Breast epithelium (tissue), 3 donors: ENCODE measurements around the gene MPP1.

Source experiments
- POLR2A ChIP-seq: fragments of 450-650 bp; IDR thresholded peaks from one replicate; pipeline ENCODE4 v1.6.1; 2016; ENCODE audit warnings: antibody characterized with exemption, mild to moderate bottlenecking, moderate library complexity
- TF ChIP-seq, protein P1 (sequence below), 3 donors: fragments of 450-650 bp; IDR thresholded peaks; one replicate each; pipeline ENCODE4 v1.5.1; 2016 to 2017; ENCODE audit warnings: antibody characterized with exemption in 3 of 3, mild to moderate bottlenecking in 3 of 3, moderate library complexity in 3 of 3

DNA sequence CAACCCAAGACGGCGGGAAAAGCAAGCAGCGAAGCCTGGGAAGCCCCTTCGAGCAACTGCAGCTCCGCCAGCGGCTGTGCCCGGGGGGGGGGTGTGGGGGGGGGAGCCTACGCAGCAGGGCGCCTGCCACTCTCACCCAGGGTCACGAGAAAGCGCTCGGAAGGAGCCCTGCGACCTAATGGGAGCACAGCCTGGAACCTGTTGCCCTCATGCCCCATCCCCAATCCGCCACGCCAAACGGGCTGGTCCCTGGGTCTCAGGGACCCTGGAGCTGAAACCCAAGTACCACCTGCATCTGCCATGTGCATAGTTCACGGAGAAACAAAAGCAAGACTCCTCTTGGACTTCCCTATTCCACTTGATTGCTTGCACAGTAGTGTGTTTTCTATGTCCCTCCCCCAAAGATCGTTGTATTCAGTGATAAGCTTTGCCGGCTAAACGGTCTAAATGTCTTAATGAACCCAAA lies 54.0 kb downstream of the MPP1 start:
- TF ChIP-seq, protein P1, sequence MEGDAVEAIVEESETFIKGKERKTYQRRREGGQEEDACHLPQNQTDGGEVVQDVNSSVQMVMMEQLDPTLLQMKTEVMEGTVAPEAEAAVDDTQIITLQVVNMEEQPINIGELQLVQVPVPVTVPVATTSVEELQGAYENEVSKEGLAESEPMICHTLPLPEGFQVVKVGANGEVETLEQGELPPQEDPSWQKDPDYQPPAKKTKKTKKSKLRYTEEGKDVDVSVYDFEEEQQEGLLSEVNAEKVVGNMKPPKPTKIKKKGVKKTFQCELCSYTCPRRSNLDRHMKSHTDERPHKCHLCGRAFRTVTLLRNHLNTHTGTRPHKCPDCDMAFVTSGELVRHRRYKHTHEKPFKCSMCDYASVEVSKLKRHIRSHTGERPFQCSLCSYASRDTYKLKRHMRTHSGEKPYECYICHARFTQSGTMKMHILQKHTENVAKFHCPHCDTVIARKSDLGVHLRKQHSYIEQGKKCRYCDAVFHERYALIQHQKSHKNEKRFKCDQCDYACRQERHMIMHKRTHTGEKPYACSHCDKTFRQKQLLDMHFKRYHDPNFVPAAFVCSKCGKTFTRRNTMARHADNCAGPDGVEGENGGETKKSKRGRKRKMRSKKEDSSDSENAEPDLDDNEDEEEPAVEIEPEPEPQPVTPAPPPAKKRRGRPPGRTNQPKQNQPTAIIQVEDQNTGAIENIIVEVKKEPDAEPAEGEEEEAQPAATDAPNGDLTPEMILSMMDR (IDR thresholded peaks at IDR 0.05), result no peak
- no peak for TF ChIP-seq POLR2A
